SK-N-SH (cell line): ENCODE measurements around the gene GFOD2.

ENCODE experiments used
- CTCF ChIP-seq: fragments of 200-600 bp; sonication (generic); IDR thresholded peaks from 2 replicates; pipeline ENCODE4 v1.6.1; 2017; ENCODE audit warnings: antibody characterized with exemption, mild to moderate bottlenecking, moderate library complexity
- EP300 ChIP-seq, 2 experiments: IDR thresholded peaks; 2 replicates each; pipeline versions ENCODE4 v1.4.0 to v1.6.1; 2012; ENCODE audit warnings: borderline replicate concordance in 1 of 2, low read depth in 1 of 2, low read length in 1 of 2
- FOXM1 ChIP-seq: IDR thresholded peaks from 2 replicates; pipeline ENCODE4 v1.4.0; 2012; ENCODE audit warnings: low read depth, mild to moderate bottlenecking
- JUND ChIP-seq: IDR thresholded peaks from 2 replicates; pipeline ENCODE4 v1.4.0; 2012
- MAX ChIP-seq: IDR thresholded peaks from 2 replicates; pipeline ENCODE4 v1.4.0; 2012; ENCODE audit warnings: low read depth
- MXI1 ChIP-seq: IDR thresholded peaks from 2 replicates; pipeline ENCODE4 v1.6.1; 2012; ENCODE audit warnings: mild to moderate bottlenecking, low read depth, low read length, improper control_type of control experiment
- POLR2AphosphoS5 ChIP-seq: IDR thresholded peaks from 2 replicates; pipeline ENCODE4 v1.6.1; 2012; ENCODE audit warnings: low read depth, low read length
- RCOR1 ChIP-seq: fragments of 150-350 bp; IDR thresholded peaks from 2 replicates; pipeline ENCODE4 v1.6.1; 2017; ENCODE audit warnings: antibody characterized with exemption, low read length
- RFX5 ChIP-seq: IDR thresholded peaks from 2 replicates; pipeline ENCODE4 v1.6.1; 2012; ENCODE audit warnings: mild to moderate bottlenecking, improper control_type of control experiment, low read length
- SMC3 ChIP-seq: IDR thresholded peaks from 2 replicates; pipeline ENCODE4 v1.6.1; 2012; ENCODE audit warnings: low read depth, low read length, improper control_type of control experiment
- TEAD4 ChIP-seq: IDR thresholded peaks from 2 replicates; pipeline ENCODE4 v1.4.0; 2012; ENCODE audit warnings: mild to moderate bottlenecking, borderline replicate concordance; ENCODE audit not compliant: insufficient read depth
- USF1 ChIP-seq: IDR thresholded peaks from 2 replicates; pipeline ENCODE4 v1.4.0; 2012; ENCODE audit warnings: low read depth, borderline replicate concordance
- USF2 ChIP-seq: fragments of 150-350 bp; IDR thresholded peaks from 2 replicates; pipeline ENCODE4 v1.6.1; 2017; ENCODE audit warnings: antibody characterized with exemption, low read length, low read depth, borderline replicate concordance
- ZBTB33 ChIP-seq: IDR thresholded peaks from 2 replicates; pipeline ENCODE4 v1.4.0; 2012; ENCODE audit warnings: low read depth, borderline replicate concordance

- TF ChIP-seq RFX5 (no peak), CTCF (no peak), USF2 (no peak), MAX (no peak), POLR2AphosphoS5 (no peak), JUND (no peak), ZBTB33 (no peak), RCOR1 (no peak), SMC3 (no peak), EP300 (IDR thresholded peaks at IDR 0.05; ENCODE audit: borderline replicate concordance in 1 of 2, low read depth in 1 of 2, low read length in 1 of 2) (no peak), MXI1 (no peak), USF1 (no peak), FOXM1 (no peak), TEAD4 (no peak)
Measured at GRCh38 chr16:67761924-67762323, 42.8 kb upstream of the GFOD2 start.
